Gastrocnemius medialis (tissue), 4 donors: ENCODE results near the gene ID1. TPM values are rescaled to one million over a fixed set of nuclear protein-coding genes. Genes with fewer than 3 reads are reported as not detected.
"Not testable (repeated sequence)": the region's sequence is repeated elsewhere in the genome, so short reads cannot be mapped to it uniquely, and the experiment has no call there.

Experiments
- ATAC-seq, 2 donors: fragments of 150-250 bp; one replicate each; pipeline ENCODE4 v1.9.1; 2016
- DNase-seq, 2 donors: peaks; one replicate each; pipeline ENCODE4 v3.0.0-alpha.2; 2019
- H3K27ac ChIP-seq, 4 donors: fragments of 200-600 bp; sonication (generic); 1 replicate in 1 of 4; 2 replicates in 3 of 4; pipeline ENCODE4 v1.5.1; 2016 to 2018; ENCODE audit warnings: mild to moderate bottlenecking in 2 of 4, moderate library complexity in 1 of 4
- H3K27me3 ChIP-seq, 3 donors: fragments of 200-600 bp; sonication (generic) in 2 of 3; 1 replicate in 1 of 3; 2 replicates in 2 of 3; pipeline versions ENCODE4 v1.5.1 to v1.6.0; 2016 to 2019; ENCODE audit warnings: mild to moderate bottlenecking in 1 of 3, moderate library complexity in 1 of 3
- H3K36me3 ChIP-seq, 2 donors: fragments of 200-600 bp; sonication (generic) in 1 of 2; one replicate each; pipeline ENCODE4 v1.5.1; 2017 to 2018
- H3K4me1 ChIP-seq, 2 donors: fragments of 200-600 bp; sonication (generic) in 1 of 2; one replicate each; pipeline ENCODE4 v1.5.1; 2016 to 2017; ENCODE audit warnings: mild to moderate bottlenecking in 2 of 2
- H3K4me3 ChIP-seq, 4 donors: fragments of 200-600 bp; sonication (generic) in 3 of 4; 1 replicate in 1 of 4; 2 replicates in 3 of 4; pipeline ENCODE4 v1.5.1; 2016 to 2019; ENCODE audit warnings: mild to moderate bottlenecking in 2 of 4
- H3K9me3 ChIP-seq, 3 donors: fragments of 200-600 bp; sonication (generic) in 2 of 3; 1 replicate in 1 of 3; 2 replicates in 2 of 3; pipeline ENCODE4 v1.5.1; 2016 to 2019
- CTCF ChIP-seq, 5 experiments: fragments of 450-650 bp in 3 of 5; fragments of 200-600 bp in 2 of 5; sonication (generic) in 2 of 5; IDR thresholded peaks in 4 of 5; conservative IDR thresholded peaks in 1 of 5; 1 replicate in 4 of 5; 2 replicates in 1 of 5; pipeline ENCODE4 v1.5.1; 2016 to 2019; ENCODE audit warnings: antibody characterized with exemption in 5 of 5, mild to moderate bottlenecking in 3 of 5, moderate library complexity in 3 of 5
- POLR2A ChIP-seq, 2 donors: fragments of 450-650 bp; IDR thresholded peaks; one replicate each; pipeline ENCODE4 v1.6.1; 2017; ENCODE audit warnings: antibody characterized with exemption in 2 of 2, mild to moderate bottlenecking in 2 of 2, moderate library complexity in 2 of 2
- in situ Hi-C, 4 donors: fragments of 200-750 bp; cut with MboI; loops; one replicate each; pipeline versions ENCODE4 v1.15.0 to v1.8.0; 2017; ENCODE audit warnings: low sequenced_read_pairs in 4 of 4
- intact Hi-C: fragments of 100-400 bp; cut with DNase I; formaldehyde crosslinking; loops from one replicate; pipeline ENCODE4 v1.15.1; 2023; ENCODE audit warnings: low total_unique reads
- total RNA-seq, 4 donors: library from RNA; depleted of rRNA; stranded (reverse); fragments of >200 nt; gene quantifications; one replicate each; pipeline versions ENCODE4 v1.1.0 to v1.2.3, GENCODE V29; 2016

The ID1 gene
- total RNA-seq, 4 donors from 2014 or later: 115 to 206 (median 148) TPM

- intact Hi-C loops (no loop called here), in situ Hi-C loops (no loop called here)
These were observed 28.3 kb upstream of the ID1 start for GRCh38 chr20:31576751-31577150.

GRCh38 chr20:31577194-31577593, 27.9 kb upstream of the ID1 start:
- TF ChIP-seq POLR2A (IDR thresholded peaks at IDR 0.05): no peak
- TF ChIP-seq CTCF (IDR thresholded peaks at IDR 0.05 in 4 of 5, conservative IDR thresholded peaks at IDR 0.05 in 1 of 5): no peak
- in situ Hi-C loops: no loop called here
- Histone ChIP-seq H3K27ac (no peak overlapping the region), H3K4me1 (peaks cover 9 to 13% of the 10 kb centered on the region in 2 donors), H3K4me3 (no peak overlapping the region), H3K27me3 (no peaks in the 10 kb centered on the region), H3K9me3 (no peaks in the 10 kb centered on the region), H3K36me3 (no peaks in the 10 kb centered on the region)
- intact Hi-C loops: no loop called here
- ATAC-seq: no peak
- DNase-seq: no peak

More at GRCh38 chr20:31576751-31577150, 28.3 kb upstream of the ID1 start:
- Histone ChIP-seq H3K27me3 (no peaks in the 10 kb centered on the region), H3K27ac (no peak overlapping the region), H3K4me1 (peaks cover 13 to 17% of the 10 kb centered on the region in 2 donors), H3K36me3 (no peaks in the 10 kb centered on the region), H3K9me3 (no peaks in the 10 kb centered on the region), H3K4me3 (no peak overlapping the region)
- DNase-seq (no peak), ATAC-seq (no peak)
- TF ChIP-seq CTCF (IDR thresholded peaks at IDR 0.05 in 4 of 5, conservative IDR thresholded peaks at IDR 0.05 in 1 of 5) (no peak), POLR2A (IDR thresholded peaks at IDR 0.05) (no peak)

GRCh38 chr20:31578448-31579138, 26.5 kb upstream of the ID1 start:
- peaks cover 2 to 6% of the 10 kb centered on the region in 2 donors for H3K4me1 ChIP-seq
- DNase-seq (no peak), ATAC-seq (no peak)
- no peak overlapping the region for H3K4me3 ChIP-seq
- no peaks in the 10 kb centered on the region for H3K36me3 ChIP-seq
- TF ChIP-seq POLR2A (IDR thresholded peaks at IDR 0.05): no peak
- no peak for TF ChIP-seq CTCF (IDR thresholded peaks at IDR 0.05 in 4 of 5, conservative IDR thresholded peaks at IDR 0.05 in 1 of 5)
- H3K27me3 ChIP-seq: no peaks in the 10 kb centered on the region
- no peaks in the 10 kb centered on the region for H3K9me3 ChIP-seq
- intact Hi-C loops: no loop called here
- in situ Hi-C loops: no loop called here
- no peak overlapping the region for H3K27ac ChIP-seq

- no peaks in the 10 kb centered on the region for H3K9me3 ChIP-seq
- H3K4me3 ChIP-seq: no peak overlapping the region
- H3K4me1 ChIP-seq: no peaks in the 10 kb centered on the region
- no peaks in the 10 kb centered on the region for H3K27me3 ChIP-seq
- no peaks in the 10 kb centered on the region for H3K36me3 ChIP-seq
- ATAC-seq (no peak), DNase-seq (no peak)
- intact Hi-C loops: no loop called here
- in situ Hi-C loops: no loop called here
- TF ChIP-seq CTCF (IDR thresholded peaks at IDR 0.05 in 4 of 5, conservative IDR thresholded peaks at IDR 0.05 in 1 of 5) (no peak), POLR2A (IDR thresholded peaks at IDR 0.05) (no peak)
- no peak overlapping the region for H3K27ac ChIP-seq
These were observed 25.8 kb upstream of the ID1 start for GRCh38 chr20:31579245-31579644.

GRCh38 chr20:31579941-31580651, 25.0 kb upstream of the ID1 start:
- H3K4me3 ChIP-seq, intact Hi-C loops, H3K27me3 ChIP-seq, H3K9me3 ChIP-seq, H3K36me3 ChIP-seq, H3K4me1 ChIP-seq, in situ Hi-C loops, ATAC-seq, H3K27ac ChIP-seq, DNase-seq: not testable (repeated sequence)
